Endothelial cell (in vitro differentiated cells): ENCODE results near the gene PLEKHG3. TPM values are rescaled to one million over a fixed set of nuclear protein-coding genes. Genes with fewer than 3 reads are reported as not detected.
"Not testable (repeated sequence)": the region's sequence is repeated elsewhere in the genome, so short reads cannot be mapped to it uniquely, and the experiment has no call there.

Source experiments
- DNase-seq: peaks from one replicate; pipeline ENCODE4 v3.0.0; 2021; ENCODE audit warnings: low spot score
- H3K27ac Mint-ChIP-seq: one replicate; pipeline ENCODE4 v1.8.0; 2021; ENCODE audit warnings: mixed read lengths, inconsistent platforms; ENCODE audit not compliant: unreplicated experiment
- H3K27me3 Mint-ChIP-seq: one replicate; pipeline ENCODE4 v1.8.0; 2021; ENCODE audit warnings: mild to moderate bottlenecking, moderate library complexity, mixed read lengths, inconsistent platforms; ENCODE audit not compliant: unreplicated experiment
- H3K36me3 Mint-ChIP-seq: one replicate; pipeline ENCODE4 v1.8.0; 2021; ENCODE audit warnings: mild to moderate bottlenecking, low read depth, mixed read lengths, inconsistent platforms; ENCODE audit not compliant: unreplicated experiment
- H3K4me1 Mint-ChIP-seq: one replicate; pipeline ENCODE4 v1.8.0; 2021; ENCODE audit warnings: mild to moderate bottlenecking, mixed read lengths, inconsistent platforms; ENCODE audit not compliant: unreplicated experiment
- H3K4me3 Mint-ChIP-seq: one replicate; pipeline ENCODE4 v1.8.0; 2021; ENCODE audit warnings: mild to moderate bottlenecking, mixed read lengths, inconsistent platforms; ENCODE audit not compliant: unreplicated experiment
- H3K9me3 Mint-ChIP-seq: one replicate; pipeline ENCODE4 v1.8.0; 2021; ENCODE audit warnings: mixed read lengths, inconsistent platforms; ENCODE audit not compliant: unreplicated experiment
- total RNA-seq: library from RNA; stranded (reverse); fragmentation: NEBNext Ultra II Directional; extraction: Animal tissue kit (Norgen Biotek cat#: 25700); gene quantifications from one replicate; pipeline ENCODE4 v1.2.1, GENCODE V29; 2021; ENCODE audit not compliant: unreplicated experiment
- TF ChIP-seq, protein P1 (sequence below): fragments of 200-600 bp; sonication (generic); IDR thresholded peaks from one replicate; pipeline ENCODE4 v1.5.0; 2021; ENCODE audit warnings: antibody characterized with exemption; ENCODE audit not compliant: unreplicated experiment

Gene PLEKHG3
- total RNA-seq, 1 donor from 2014 or later: 31.4 TPM

GRCh38 chr14:64685371-64686281 lies 18.6 kb upstream of the PLEKHG3 start:
- H3K4me3 Mint-ChIP-seq: no peak overlapping the region
- H3K36me3 Mint-ChIP-seq: peaks cover 3% of the 10 kb centered on the region
- DNase-seq: no peak
- H3K4me1 Mint-ChIP-seq: peaks cover 6% of the 10 kb centered on the region
- H3K27me3 Mint-ChIP-seq: peaks cover 7% of the 10 kb centered on the region
- TF ChIP-seq, protein P1, sequence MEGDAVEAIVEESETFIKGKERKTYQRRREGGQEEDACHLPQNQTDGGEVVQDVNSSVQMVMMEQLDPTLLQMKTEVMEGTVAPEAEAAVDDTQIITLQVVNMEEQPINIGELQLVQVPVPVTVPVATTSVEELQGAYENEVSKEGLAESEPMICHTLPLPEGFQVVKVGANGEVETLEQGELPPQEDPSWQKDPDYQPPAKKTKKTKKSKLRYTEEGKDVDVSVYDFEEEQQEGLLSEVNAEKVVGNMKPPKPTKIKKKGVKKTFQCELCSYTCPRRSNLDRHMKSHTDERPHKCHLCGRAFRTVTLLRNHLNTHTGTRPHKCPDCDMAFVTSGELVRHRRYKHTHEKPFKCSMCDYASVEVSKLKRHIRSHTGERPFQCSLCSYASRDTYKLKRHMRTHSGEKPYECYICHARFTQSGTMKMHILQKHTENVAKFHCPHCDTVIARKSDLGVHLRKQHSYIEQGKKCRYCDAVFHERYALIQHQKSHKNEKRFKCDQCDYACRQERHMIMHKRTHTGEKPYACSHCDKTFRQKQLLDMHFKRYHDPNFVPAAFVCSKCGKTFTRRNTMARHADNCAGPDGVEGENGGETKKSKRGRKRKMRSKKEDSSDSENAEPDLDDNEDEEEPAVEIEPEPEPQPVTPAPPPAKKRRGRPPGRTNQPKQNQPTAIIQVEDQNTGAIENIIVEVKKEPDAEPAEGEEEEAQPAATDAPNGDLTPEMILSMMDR: no peak
- no peak overlapping the region for H3K27ac Mint-ChIP-seq
- no peaks in the 10 kb centered on the region for H3K9me3 Mint-ChIP-seq

DNA sequence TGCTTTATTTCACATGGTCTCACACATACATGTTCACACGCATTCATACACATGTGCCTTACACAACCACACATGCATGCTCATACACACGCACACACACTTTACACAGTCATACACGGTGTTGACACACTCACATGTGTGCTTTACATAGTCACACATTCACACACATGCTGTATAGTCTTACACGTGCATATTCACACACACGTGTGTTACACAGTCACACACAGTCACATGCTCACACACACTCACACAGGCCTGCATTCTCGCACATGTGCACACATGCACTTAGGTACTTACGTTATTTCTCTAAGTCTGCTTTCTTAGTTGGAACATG lies 18.0 kb upstream of the PLEKHG3 start:
- no peaks in the 10 kb centered on the region for H3K9me3 Mint-ChIP-seq
- peaks cover 6% of the 10 kb centered on the region for H3K4me1 Mint-ChIP-seq
- peaks cover 7% of the 10 kb centered on the region for H3K27me3 Mint-ChIP-seq
- H3K4me3 Mint-ChIP-seq: no peak overlapping the region
- TF ChIP-seq, protein P1: no peak
- no peak overlapping the region for H3K27ac Mint-ChIP-seq
- DNase-seq: no peak
- peaks cover 3% of the 10 kb centered on the region for H3K36me3 Mint-ChIP-seq

GRCh38 chr14:64688031-64688430 lies 16.2 kb upstream of the PLEKHG3 start:
- DNase-seq: no peak
- Mint-ChIP-seq H3K36me3 (peaks cover 3% of the 10 kb centered on the region), H3K9me3 (no peaks in the 10 kb centered on the region), H3K4me3 (no peak overlapping the region), H3K27me3 (peaks cover 4% of the 10 kb centered on the region), H3K4me1 (peaks cover 10% of the 10 kb centered on the region), H3K27ac (no peak overlapping the region)
- TF ChIP-seq, protein P1: no peak

- peaks cover 3% of the 10 kb centered on the region for H3K36me3 Mint-ChIP-seq
- H3K4me1 Mint-ChIP-seq: peaks cover 10% of the 10 kb centered on the region
- no peak overlapping the region for H3K27ac Mint-ChIP-seq
- no peaks in the 10 kb centered on the region for H3K9me3 Mint-ChIP-seq
- DNase-seq: no peak
- H3K27me3 Mint-ChIP-seq: peaks cover 4% of the 10 kb centered on the region
- no peak overlapping the region for H3K4me3 Mint-ChIP-seq
- TF ChIP-seq, protein P1: no peak
Observed at GRCh38 chr14:64688811-64689281, 15.4 kb upstream of the PLEKHG3 start.

DNA sequence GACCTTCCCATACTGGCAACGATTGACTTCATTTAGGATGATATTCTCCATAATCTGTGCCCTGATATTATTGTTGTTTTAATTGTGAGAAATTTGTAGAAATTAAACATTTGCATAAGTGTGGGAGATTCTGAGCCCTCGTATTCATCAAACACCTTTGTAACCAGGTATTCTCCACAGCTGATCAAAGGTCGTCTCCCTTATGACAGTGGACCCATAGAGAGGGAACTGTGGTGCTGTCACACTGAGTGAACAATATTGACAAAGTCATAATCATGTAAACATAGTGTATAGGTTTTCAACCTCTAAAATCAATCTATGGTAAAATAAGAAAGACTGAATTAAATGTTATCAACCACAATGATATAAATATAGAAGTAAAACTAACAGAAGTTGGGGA lies 14.9 kb upstream of the PLEKHG3 start:
- no peak for DNase-seq
- Mint-ChIP-seq H3K36me3 (peaks cover 3% of the 10 kb centered on the region), H3K4me3 (no peak overlapping the region), H3K4me1 (peaks cover 10% of the 10 kb centered on the region), H3K9me3 (no peaks in the 10 kb centered on the region), H3K27me3 (peaks cover 4% of the 10 kb centered on the region), H3K27ac (no peak overlapping the region)
- TF ChIP-seq, protein P1: no peak

DNA sequence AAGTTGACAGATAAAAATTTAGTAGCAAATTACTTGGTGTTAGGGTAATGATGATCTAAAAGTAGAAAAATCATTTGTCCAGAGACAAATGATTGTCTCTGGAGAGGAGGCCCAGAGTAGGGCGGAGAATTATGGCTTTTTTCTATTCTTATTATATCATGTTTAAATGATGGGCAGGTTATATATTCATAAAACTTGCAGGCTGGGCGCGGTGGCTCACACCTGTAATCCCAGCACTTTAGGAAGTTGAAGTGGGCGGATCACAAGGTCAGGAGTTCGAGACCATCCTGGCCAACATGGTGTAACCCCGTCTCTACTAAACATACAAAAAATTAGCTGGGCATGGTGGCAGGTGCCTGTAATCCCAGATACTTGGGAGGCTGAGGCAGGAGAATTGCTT lies 13.6 kb upstream of the PLEKHG3 start:
- not testable (repeated sequence) for H3K4me1 Mint-ChIP-seq, H3K27ac Mint-ChIP-seq, H3K36me3 Mint-ChIP-seq, DNase-seq, H3K9me3 Mint-ChIP-seq, H3K27me3 Mint-ChIP-seq, H3K4me3 Mint-ChIP-seq
